Esophagus muscularis mucosa (tissue), 4 donors: ENCODE measurements around the gene PDGFC. TPM values are rescaled to one million over a fixed set of nuclear protein-coding genes. Genes with fewer than 3 reads are reported as not detected.

Experiments
- DNase-seq: peaks from one replicate; pipeline ENCODE4 v3.0.0-alpha.2; 2017; ENCODE audit errors: extremely low spot score
- H3K27ac ChIP-seq, 4 donors: fragments of 200-600 bp; sonication (generic); replicated peaks in 1 of 4; 1 replicate in 3 of 4; 2 replicates in 1 of 4; pipeline ENCODE4 v1.5.1; 2016 to 2019; ENCODE audit warnings: mild to moderate bottlenecking in 1 of 4
- H3K27me3 ChIP-seq, 4 donors: fragments of 200-600 bp; sonication (generic); one replicate each; pipeline versions ENCODE4 v1.5.1 to v1.6.0; 2016 to 2019
- H3K36me3 ChIP-seq, 4 donors: fragments of 200-600 bp; sonication (generic); one replicate each; pipeline ENCODE4 v1.5.1; 2016 to 2019
- H3K4me1 ChIP-seq, 4 donors: fragments of 200-600 bp; sonication (generic); one replicate each; pipeline ENCODE4 v1.5.1; 2016 to 2019
- H3K4me3 ChIP-seq, 4 donors: fragments of 200-600 bp; sonication (generic); 1 replicate in 2 of 4; 2 replicates in 2 of 4; pipeline ENCODE4 v1.5.1; 2016 to 2019; ENCODE audit warnings: mild to moderate bottlenecking in 4 of 4, moderate library complexity in 1 of 4
- H3K9me3 ChIP-seq, 4 donors: fragments of 200-600 bp; sonication (generic); 1 replicate in 3 of 4; 2 replicates in 1 of 4; pipeline ENCODE4 v1.5.1; 2016 to 2019
- EP300 ChIP-seq: sonication (generic); formaldehyde crosslinking; IDR thresholded peaks from one replicate; pipeline ENCODE4 v1.6.1; 2017; ENCODE audit warnings: antibody characterized with exemption
- POLR2A ChIP-seq: fragments of 450-650 bp; IDR thresholded peaks from one replicate; pipeline ENCODE4 v1.6.1; 2017; ENCODE audit warnings: antibody characterized with exemption, moderate library complexity, mild to moderate bottlenecking, low read depth
- POLR2AphosphoS5 ChIP-seq, 2 donors: sonication (generic); formaldehyde crosslinking; IDR thresholded peaks; one replicate each; pipeline ENCODE4 v1.6.1; 2017; ENCODE audit warnings: antibody characterized with exemption in 2 of 2
- WGBS: methylation state at CpG from one replicate; pipeline ENCODE4 v1.1.5; 2018; 5-methylcytosine and 5-hydroxymethylcytosine counted together
- intact Hi-C: fragments of 100-400 bp; cut with DNase I; formaldehyde crosslinking; loops from one replicate; pipeline ENCODE4 v1.15.1; 2023
- total RNA-seq, 4 donors: library from RNA; depleted of rRNA; stranded (reverse); fragments of >200 nt; gene quantifications; one replicate each; pipeline versions ENCODE4 v1.1.0 to v1.2.1, GENCODE V29; 2016
- TF ChIP-seq, protein P1 (sequence below), 3 experiments: fragments of 200-600 bp in 2 of 3; fragments of 450-650 bp in 1 of 3; sonication (generic) in 2 of 3; IDR thresholded peaks; one replicate each; pipeline ENCODE4 v1.5.1; 2017 to 2019; ENCODE audit warnings: antibody characterized with exemption in 3 of 3, mild to moderate bottlenecking in 2 of 3, moderate library complexity in 1 of 3

The PDGFC gene
- total RNA-seq, 4 donors from 2014 or later: 25.3 to 38.3 (median 30.0) TPM

DNA sequence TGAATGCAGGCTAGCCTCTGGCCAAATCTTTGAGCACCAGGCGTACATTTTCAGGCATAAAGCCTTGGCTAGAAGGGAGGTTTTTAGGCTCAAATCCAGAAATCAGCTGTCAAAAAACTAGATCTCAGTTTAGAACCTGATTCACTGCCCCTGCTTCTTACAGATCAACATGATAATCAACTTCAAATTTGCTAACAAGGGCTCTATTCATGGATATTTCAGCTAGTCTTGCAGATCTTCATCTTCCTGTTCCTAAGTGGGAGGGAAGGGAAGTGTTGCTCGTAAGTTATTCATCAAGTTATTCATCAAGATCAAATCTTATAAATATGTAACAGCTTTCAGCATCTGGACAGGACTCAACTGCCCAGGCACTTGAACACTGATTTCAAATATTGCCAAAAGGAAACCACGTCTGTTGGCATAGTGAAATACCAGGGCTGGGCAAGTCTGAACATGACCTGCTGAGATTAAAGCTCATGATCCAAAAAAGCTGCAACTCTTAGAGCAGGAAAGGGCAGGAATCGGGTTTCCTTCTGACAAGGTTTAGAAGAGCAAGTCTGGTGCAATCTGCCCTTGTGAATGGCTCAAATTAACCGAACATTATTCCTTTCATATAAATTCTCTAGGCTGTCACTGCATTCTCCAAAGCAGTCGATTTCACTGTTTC is 200.3 kb downstream of the PDGFC start:
- Histone ChIP-seq H3K27ac (peak overlapping the region; percentile 60 to 67 (median 64)), H3K36me3 (no peaks in the 10 kb centered on the region), H3K4me1 (peaks cover 16 to 71% (median 61%) of the 10 kb centered on the region in 4 donors), H3K9me3 (no peaks in the 10 kb centered on the region), H3K4me3 (peak overlapping the region; percentile 5 to 36 (median 26)), H3K27me3 (no peaks in the 10 kb centered on the region)
- 10% methylated on average over 6 of the region's 6 CpGs for WGBS
- DNase-seq: no peak
- TF ChIP-seq POLR2A (no peak), EP300 (no peak), POLR2AphosphoS5 (IDR thresholded peaks at IDR 0.05) (peak in 1 of 2 donors; percentile 20)
- TF ChIP-seq, protein P1, sequence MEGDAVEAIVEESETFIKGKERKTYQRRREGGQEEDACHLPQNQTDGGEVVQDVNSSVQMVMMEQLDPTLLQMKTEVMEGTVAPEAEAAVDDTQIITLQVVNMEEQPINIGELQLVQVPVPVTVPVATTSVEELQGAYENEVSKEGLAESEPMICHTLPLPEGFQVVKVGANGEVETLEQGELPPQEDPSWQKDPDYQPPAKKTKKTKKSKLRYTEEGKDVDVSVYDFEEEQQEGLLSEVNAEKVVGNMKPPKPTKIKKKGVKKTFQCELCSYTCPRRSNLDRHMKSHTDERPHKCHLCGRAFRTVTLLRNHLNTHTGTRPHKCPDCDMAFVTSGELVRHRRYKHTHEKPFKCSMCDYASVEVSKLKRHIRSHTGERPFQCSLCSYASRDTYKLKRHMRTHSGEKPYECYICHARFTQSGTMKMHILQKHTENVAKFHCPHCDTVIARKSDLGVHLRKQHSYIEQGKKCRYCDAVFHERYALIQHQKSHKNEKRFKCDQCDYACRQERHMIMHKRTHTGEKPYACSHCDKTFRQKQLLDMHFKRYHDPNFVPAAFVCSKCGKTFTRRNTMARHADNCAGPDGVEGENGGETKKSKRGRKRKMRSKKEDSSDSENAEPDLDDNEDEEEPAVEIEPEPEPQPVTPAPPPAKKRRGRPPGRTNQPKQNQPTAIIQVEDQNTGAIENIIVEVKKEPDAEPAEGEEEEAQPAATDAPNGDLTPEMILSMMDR (IDR thresholded peaks at IDR 0.05): no peak
- intact Hi-C loops: loop anchor here (5.0 kb wide), 1 partner anchor 191 kb away; no protein-coding TSS in a partner anchor

DNA sequence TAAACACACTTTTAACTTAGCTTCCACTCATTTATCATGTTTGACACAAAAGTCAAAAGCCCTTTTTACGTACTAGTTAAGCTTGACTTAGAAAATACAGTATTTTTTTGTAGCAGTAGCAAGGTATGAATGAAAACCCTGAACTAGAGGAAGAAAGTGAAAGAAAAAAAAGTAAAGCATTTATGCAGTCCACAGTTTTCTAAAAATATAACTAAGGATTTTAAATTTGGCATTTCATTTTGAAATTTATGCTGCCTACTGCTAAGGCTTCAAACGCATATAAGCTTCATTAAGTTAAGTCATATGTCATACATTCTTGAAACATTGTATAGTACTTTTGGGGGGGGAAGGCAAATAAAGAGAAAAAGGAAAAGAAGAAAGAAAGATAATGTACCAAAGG is 201.5 kb downstream of the PDGFC start:
- Histone ChIP-seq H3K27me3 (no peaks in the 10 kb centered on the region), H3K9me3 (no peaks in the 10 kb centered on the region), H3K4me1 (peaks cover 16 to 66% (median 57%) of the 10 kb centered on the region in 4 donors), H3K36me3 (no peaks in the 10 kb centered on the region), H3K4me3 (no peak overlapping the region), H3K27ac (peak overlapping the region in 2 of 4 donors; percentile 1 to 3)
- WGBS: 44% methylated on average over 2 of the region's 2 CpGs
- TF ChIP-seq POLR2A (no peak), POLR2AphosphoS5 (IDR thresholded peaks at IDR 0.05) (no peak), EP300 (no peak)
- TF ChIP-seq, protein P1 (IDR thresholded peaks at IDR 0.05): no peak
- DNase-seq: no peak
- intact Hi-C loops: loop anchor here (5.0 kb wide), 1 partner anchor 192 kb away; no protein-coding TSS in a partner anchor

GRCh38 chr4:156767911-156768415 is 203.6 kb downstream of the PDGFC start:
- Histone ChIP-seq H3K36me3 (no peaks in the 10 kb centered on the region), H3K4me3 (no peak overlapping the region), H3K27me3 (no peaks in the 10 kb centered on the region), H3K27ac (no peak overlapping the region), H3K9me3 (no peaks in the 10 kb centered on the region), H3K4me1 (peaks cover 15 to 70% (median 63%) of the 10 kb centered on the region in 4 donors)
- 68% methylated on average over 5 of the region's 5 CpGs for WGBS
- no peak for DNase-seq
- intact Hi-C loops: no loop called here
- no peak for TF ChIP-seq POLR2A
- no peak for TF ChIP-seq EP300
- TF ChIP-seq POLR2AphosphoS5 (IDR thresholded peaks at IDR 0.05): no peak

GRCh38 chr4:156766846-156767245 is 204.8 kb downstream of the PDGFC start:
- TF ChIP-seq, protein P1 (IDR thresholded peaks at IDR 0.05): no peak
- TF ChIP-seq EP300: no peak
- no peak for TF ChIP-seq POLR2A
- no peak for TF ChIP-seq POLR2AphosphoS5 (IDR thresholded peaks at IDR 0.05)
- intact Hi-C loops: no loop called here
- no peaks in the 10 kb centered on the region for H3K27me3 ChIP-seq

DNA sequence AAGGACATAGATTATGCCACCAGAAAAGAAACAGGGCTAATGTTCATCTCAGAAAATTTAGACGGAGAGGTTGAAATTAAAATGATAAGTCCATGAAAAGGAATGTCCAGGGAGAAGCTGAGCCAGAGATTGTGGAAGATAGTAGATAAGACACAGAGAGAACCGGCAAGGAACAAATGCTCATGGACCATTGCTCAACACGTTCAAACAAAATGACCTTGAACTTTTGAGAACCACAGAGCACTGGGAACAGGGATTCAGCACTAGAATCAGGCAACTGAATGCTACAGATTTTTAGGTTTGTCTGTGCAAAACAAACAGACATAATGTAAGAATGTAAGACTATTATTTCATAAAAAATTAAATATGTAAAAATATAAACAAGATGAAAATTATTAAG is 206.3 kb downstream of the PDGFC start:
- Histone ChIP-seq H3K9me3 (no peaks in the 10 kb centered on the region), H3K27me3 (no peaks in the 10 kb centered on the region), H3K4me1 (peaks cover 0 to 44% (median 38%) of the 10 kb centered on the region in 4 donors), H3K27ac (no peak overlapping the region), H3K36me3 (no peaks in the 10 kb centered on the region), H3K4me3 (no peak overlapping the region)
- DNase-seq: no peak
- TF ChIP-seq EP300 (no peak), POLR2AphosphoS5 (IDR thresholded peaks at IDR 0.05) (no peak), POLR2A (no peak)
- TF ChIP-seq, protein P1 (IDR thresholded peaks at IDR 0.05): no peak
- intact Hi-C loops: no loop called here
- WGBS: 85% methylated on average over 3 of the region's 3 CpGs

More at GRCh38 chr4:156766846-156767245, 204.8 kb downstream of the PDGFC start:
- WGBS: 97% methylated on average over 1 of the region's 1 CpG
- Histone ChIP-seq H3K4me1 (peaks cover 8 to 60% (median 53%) of the 10 kb centered on the region in 4 donors), H3K9me3 (no peaks in the 10 kb centered on the region), H3K36me3 (no peaks in the 10 kb centered on the region), H3K27ac (no peak overlapping the region), H3K4me3 (no peak overlapping the region)
- DNase-seq: no peak
